Measurements from ENCODE around the gene NPTX1.
"Not testable (repeated sequence)": the region's sequence is repeated elsewhere in the genome, so short reads cannot be mapped to it uniquely, and the experiment has no call there.

Gene NPTX1, protein sequence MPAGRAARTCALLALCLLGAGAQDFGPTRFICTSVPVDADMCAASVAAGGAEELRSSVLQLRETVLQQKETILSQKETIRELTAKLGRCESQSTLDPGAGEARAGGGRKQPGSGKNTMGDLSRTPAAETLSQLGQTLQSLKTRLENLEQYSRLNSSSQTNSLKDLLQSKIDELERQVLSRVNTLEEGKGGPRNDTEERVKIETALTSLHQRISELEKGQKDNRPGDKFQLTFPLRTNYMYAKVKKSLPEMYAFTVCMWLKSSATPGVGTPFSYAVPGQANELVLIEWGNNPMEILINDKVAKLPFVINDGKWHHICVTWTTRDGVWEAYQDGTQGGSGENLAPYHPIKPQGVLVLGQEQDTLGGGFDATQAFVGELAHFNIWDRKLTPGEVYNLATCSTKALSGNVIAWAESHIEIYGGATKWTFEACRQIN

DNA sequence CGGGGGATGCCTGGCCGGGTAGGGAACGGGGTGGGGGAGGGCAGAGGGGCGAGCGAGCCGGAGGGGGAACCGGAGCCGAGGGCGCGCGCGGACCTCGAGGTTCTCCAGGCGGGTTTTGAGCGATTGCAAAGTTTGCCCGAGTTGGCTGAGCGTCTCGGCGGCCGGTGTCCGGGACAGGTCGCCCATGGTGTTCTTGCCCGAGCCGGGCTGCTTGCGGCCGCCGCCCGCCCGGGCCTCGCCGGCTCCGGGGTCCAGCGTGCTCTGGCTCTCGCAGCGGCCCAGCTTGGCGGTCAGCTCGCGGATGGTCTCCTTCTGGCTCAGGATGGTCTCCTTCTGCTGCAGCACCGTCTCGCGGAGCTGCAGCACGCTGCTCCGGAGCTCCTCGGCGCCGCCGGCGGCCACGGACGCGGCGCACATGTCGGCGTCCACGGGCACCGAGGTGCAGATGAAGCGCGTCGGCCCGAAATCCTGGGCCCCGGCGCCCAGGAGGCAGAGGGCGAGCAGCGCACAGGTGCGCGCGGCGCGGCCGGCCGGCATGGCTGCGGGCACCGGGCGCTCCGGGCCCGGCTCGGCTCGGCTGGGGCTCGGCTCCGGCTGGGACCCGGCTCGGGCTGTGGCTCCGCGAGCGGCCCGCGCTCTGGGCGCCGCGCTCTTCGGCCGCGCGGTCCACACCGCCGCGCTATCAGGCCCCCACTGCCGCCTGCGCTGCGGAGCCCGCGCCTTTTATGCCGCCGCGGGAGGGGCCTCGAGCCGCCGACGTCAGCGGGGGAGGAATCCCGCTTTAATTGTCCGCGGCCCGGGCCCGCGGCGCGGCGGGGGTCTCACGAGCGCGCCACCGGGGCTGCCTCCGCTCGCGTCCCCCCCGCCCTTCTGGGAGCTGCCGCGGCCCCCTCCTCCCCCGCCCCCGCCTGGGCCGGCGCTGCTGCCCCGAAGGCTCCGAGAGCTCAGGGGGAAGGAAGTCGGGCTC, at the start of gene NPTX1:
Gene NPTX1 (minus strand): TSS at position 698 of the 967 bp plus-strand sequence. CDS start 161 bp downstream, at position 537.
- DNase-seq (ENCODE audit: low read depth in 3 of 3, low spot score in 1 of 3): no peak

DNA sequence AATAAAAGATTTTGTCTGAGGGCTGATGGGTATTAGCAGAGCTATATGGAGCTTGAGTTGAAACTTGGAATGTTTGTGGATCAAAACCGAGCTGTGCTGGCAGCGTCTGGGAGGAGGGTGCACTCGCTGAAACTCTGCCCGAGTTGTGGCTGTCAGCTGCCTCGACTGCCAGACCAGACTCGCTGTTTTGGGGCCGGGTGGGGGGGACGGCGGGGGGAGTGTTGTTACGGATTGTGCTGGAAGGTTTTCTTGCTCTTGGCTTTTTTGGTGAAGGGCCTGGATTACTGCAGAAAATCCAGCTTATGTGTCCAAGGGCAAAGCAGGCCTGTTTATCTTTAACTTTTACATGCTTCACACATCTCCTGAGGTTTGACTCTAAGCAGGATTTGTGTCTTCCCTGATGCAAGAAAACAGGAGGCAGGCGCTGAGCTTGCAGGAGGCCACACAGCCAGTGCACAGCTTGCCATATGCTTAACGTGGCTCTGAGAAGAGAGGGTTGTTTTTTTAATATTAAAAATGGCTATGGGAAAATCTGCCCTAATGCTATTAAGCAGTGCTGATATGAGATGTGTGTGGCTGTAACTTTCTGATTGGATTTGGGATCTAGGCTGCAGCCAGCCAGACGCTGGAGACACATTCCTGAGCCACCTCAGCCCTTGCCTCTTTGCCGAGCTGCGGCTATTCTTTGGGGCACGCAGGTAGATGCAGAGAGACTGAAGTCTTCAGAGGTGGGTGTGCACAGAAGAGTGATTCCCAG, 47.7 kb upstream of the NPTX1 start:
- no peak for DNase-seq (ENCODE audit: low read depth in 3 of 3, low spot score in 1 of 3)

DNA sequence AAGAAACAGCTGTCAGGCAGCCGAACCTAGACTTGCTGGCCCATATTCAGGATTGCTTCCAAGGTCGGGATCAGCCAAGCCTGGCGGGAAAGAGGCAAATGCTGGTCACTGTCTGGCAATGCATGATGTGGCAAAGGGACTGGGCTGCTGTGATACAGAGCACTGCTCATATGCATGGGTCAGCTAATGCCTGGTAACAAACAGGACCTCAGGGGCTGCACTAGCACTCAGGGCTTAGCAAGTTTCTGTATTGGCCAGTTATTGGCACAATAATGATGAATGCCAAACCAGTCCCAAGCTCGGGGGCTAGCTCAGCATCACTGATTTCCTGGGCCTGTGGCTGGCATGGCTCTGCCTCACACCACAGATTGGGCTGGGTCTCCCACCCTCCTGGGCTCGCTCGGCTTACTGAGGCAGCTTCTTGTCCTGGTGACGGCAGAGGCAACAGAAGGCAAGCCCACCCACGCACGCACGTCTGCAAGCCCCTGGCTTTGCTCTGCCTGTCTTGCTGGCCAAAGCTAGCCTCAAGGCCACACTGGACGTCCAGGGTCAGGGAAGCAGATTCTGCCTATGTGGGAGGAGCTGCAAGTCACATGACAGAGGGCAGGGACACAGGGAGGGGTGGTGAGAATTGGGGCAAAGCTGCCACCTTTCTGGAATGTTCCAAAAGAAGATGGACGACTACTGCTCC, 46.8 kb upstream of the NPTX1 start:
- no peak for DNase-seq (ENCODE audit: low read depth in 3 of 3, low spot score in 1 of 3)

DNA sequence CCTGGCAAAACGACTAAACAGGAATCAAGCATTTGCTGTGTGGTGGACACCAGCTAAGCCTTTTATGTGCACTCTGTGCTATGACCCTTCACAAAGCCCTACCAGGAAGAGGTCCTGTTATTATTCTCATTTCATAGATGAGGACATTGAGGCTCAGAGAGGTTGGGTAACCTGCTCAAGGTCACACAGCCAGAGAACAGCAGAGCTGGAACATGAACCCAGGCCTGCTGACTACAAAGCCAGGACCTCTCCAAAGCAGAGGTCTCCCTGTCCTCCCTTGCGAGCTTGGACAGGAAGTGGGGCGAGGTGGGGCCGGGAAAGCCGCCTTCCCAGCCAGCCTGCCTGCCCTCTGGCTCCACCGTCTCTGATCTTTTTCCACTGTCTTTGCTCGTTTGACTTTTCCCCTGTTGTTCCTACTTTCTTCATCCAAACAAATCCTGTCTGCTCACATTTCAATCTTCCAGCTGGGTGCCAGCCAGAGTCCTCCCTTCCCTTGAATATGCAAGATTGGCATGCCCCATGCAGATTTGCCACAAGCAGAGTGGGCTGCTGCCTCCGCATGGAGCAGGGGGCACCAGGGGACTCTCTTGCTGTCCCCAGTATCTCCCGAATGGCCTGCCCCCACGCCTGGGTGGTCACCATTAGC, 44.5 kb upstream of the NPTX1 start:
- no peak for DNase-seq (ENCODE audit: low read depth in 3 of 3, low spot score in 1 of 3)

DNA sequence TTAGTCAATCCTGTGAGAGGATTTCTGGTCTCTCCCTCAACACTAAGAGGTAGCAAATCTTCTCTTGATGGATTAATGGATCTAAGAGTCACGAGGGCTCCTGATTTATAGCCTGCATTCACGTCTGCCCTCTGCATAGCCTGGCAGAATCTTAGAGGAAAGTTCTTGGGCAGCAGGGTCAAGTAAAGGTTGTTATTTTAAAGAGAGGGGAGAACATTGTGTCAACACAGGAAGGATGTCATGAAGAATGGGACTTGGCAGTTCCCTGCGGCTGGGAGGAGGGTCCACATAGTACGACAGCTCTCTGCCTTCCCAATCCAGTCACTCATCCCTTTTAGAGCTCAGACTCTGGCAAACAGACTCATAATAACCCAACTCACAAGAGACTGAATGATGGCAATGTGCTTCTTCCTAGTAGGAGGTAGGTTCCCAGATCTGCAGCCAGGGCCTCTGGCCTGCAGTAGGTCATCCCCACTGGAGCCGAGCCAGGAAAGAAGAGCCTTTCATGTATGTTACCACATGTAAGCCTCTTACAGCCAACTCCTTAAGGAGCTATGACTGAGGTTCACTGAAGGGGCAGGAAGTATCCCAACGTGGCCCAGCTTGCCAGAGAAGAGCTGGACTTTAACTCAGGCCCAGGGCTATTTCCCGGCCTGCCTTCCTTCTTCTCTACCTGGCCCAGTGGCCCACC, 42.8 kb upstream of the NPTX1 start:
- DNase-seq (ENCODE audit: low read depth in 3 of 3, low spot score in 1 of 3): no peak

DNA sequence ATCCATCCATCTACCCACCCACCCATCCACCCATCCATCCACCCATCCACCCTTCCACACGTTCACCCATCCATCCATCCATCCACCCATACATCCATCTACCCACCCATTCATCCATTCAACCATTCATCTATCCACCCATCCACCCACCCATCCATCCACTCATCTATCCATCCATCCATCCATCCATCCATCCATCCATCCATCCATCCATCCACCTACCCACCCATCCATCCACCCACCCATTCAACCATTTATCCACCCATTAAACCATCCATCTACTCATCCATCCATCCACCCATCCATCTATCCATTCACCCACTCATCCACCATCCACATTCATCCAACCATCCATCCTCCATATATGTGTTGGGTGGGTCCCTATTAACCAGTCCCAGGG, 42.0 kb upstream of the NPTX1 start:
- DNase-seq (ENCODE audit: low read depth in 3 of 3, low spot score in 1 of 3): no peak

DNA sequence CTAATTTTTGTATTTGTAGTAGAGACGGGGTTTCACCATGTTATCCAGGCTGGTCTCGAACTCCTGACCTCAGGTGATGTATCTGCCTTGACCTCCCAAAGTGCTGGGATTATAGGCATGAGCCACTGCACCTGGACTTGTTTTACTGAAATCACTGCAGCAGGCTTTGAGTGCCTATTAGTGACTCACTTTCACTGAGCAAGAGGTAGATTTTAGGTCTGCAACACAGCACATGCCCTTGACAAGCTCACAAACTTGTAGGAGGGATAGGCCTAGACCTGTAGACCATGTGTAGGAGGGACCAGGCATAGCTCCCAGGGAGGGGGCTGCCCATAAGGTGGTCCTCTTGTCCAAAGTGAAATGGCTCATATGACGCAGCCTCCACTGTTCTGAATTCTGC, 41.2 kb upstream of the NPTX1 start:
- DNase-seq (ENCODE audit: low read depth in 3 of 3, low spot score in 1 of 3): no peak

DNA sequence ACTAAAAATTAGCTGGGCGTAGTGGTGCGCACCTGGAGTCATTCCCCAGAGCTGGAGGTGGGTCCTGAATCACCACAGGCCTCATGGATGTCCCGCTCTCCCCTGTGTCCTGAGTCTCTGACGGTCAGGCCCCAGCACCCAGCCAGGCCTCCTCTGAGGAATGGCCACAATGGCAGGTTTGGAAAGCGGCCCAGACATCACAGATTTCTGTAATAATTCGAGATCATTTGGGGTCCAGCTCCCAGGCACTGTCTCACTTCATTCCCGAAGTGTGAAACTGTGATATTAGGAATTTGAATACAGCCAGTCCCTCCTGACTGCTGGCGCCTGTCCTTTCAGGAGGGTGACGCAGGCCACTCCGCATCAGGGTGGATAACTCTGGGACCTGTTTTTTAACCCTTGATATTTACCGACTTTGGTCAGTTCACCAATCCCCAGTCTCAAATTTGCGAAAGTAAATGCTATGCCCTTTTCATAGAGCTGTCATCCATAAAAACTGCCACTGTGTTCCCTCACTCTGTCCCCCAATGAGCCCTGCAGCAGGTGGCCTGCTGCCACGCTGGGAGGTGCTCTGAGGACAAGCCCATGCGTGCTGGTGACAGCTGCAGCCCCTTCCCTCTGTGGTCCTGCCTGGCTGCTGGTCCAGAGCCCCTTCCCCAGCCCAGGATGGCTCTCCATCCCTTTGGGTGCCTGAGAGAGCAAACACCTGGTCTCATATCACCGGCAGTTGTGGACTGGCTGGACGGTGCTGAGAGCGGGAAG, 39.9 kb upstream of the NPTX1 start:
- no peak for DNase-seq (ENCODE audit: low read depth in 3 of 3, low spot score in 1 of 3)

DNA sequence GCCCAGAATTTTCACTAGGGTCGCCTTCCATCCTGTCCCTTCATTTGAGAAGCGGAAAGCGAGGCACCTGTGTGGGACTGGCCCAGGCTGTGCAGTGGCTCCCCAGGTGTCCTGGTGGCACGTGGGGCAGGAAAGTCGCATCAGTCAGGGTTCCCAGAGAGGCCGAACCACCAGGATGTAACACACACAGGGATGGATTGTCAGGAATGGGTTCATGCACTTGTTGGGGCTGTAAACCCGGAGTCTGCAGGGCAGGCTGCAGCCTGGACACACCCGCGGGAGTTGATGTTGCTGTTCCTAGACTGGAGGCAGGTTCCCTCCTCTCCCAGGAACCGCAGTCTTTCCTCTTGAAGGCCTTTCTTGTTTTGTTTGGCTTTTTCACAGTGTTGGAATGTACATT, 37.5 kb upstream of the NPTX1 start:
- no peak for DNase-seq (ENCODE audit: low read depth in 3 of 3, low spot score in 1 of 3)

DNA sequence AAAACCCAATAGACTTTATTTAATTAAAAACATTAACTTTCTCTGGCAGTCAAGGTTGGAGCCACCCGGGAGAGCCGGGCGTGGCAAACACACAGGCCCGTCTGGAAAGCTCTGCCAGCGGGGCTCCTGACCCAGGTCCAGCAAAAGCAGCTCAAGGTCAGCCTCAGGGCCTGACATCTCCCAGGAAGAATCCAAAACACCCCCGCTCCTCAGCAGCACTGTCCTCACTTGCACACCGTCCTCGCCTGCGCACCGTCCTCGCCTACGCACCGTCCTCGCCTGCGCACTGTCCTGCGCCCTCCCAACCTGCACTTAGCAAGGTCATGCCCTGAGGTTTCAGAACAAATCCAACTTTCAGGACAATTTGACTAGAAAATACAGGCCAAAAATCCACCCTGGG, 36.8 kb upstream of the NPTX1 start:
- no peak for DNase-seq (ENCODE audit: low read depth in 3 of 3, low spot score in 1 of 3)

DNA sequence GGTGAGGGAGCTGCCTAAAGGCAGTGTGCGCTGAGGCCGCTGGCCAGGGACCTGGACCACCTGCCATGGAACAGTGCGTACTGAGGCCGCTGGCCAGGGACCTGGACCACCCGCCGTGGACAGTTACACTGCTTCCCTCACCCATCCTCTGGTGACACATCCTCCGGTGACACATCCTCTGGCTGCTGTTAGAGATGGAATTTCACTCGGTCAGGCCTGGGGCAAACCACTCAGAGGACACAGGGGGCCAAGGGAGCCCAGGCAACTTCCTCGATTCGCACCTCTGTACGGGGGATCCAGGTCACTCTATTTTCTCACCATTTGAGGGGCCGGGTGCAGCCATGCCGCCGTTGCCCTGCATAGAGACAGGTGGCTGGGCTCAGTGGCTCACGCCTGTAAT, 35.8 kb upstream of the NPTX1 start:
- DNase-seq (ENCODE audit: low read depth in 3 of 3, low spot score in 1 of 3): no peak

DNA sequence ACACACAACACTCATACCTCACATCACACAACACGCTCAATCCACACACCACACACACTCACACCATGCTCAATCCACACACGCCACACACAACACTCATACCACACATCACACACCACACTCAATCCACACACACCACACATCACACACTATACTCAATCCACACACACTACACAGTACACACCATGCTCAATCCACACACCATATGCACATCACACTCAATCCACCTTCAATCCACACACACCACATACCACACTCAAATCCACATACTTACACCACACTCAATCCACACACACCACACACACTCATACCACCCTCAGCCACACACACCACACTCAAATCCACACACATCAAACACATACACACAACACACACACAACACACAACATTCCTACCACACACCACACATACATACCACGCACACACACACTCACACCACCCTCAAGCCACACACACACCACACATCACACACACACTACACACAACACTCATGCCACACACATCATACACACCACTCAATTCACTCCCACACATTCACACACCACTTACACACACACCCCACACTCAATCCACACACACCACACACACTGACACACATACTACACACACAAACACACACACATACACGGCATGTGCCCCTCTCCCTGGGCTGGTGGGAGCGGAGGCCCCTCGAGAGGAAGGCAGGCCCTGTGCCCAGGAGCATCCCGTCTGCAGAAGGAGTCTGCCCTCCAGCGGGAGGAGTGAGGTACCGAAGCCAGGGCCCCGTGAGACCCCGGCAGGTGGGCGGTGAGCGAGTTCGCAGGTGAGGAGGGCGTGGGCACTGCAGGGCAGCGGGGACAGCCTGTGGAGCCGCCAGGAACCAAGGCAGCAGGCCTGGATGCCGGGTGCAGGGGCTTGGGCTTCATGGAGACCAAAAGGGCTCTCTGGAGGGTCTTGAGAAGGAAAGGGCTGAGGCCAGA, 35.1 kb upstream of the NPTX1 start:
- no peak for DNase-seq (ENCODE audit: low read depth in 3 of 3, low spot score in 1 of 3)

DNA sequence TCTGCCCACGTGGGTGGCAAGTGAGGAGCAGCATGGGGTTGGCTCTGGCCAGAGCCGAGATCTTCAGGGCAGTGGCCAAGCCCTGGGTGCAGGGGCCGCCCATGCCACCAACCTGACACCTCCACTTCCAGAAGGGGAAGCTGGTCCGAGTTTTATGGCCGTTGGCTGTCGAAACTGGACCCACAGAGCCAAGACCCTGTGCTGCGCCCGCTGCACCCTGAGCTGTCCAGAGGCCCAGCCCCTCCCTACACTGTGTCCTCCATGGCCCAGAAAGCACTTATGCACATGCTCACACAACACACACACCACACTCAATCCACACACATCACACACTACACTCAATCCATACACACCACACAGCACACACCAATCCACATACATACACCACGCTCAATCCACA, 34.4 kb upstream of the NPTX1 start:
- DNase-seq (ENCODE audit: low read depth in 3 of 3, low spot score in 1 of 3): no peak

DNA sequence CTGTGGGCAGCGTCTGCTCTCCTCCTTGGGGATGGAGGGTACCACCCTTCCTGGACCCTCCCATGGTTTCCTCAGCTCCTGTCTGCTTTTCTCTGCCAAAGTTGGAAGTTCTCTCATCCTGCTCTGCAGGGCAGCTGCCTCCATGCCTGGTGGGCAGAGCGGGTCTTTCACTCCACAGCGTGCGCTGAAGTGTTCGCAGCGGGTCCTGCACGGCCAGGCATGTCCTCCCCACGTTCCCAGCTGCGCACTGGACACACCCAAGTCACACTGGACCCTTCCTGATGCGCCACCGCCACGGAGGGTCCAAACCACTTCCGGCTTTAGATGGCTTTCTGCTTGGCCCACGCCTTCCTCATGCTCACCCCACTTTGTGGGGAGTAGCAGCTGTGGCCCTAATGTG, 33.7 kb upstream of the NPTX1 start:
- DNase-seq (ENCODE audit: low read depth in 3 of 3, low spot score in 1 of 3): no peak

DNA sequence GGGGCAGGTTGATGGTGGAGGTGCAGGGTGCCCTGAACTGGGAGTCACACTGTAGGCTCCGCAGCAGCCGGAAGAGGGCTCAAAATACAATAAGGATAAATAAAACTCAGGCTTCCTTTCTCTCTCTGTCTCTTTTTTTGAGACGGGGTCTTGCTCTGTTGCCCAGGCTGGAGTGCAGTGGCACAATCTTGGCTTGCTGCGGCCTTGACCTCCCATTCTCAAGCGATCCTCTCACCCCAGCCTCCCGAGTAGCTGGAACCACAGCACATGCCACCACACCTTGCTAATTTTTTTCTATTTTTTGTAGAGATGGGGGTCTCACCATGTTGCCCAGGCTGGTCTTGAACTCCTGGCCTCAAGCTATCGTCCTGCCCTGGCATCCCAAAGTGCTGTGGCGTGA, 32.9 kb upstream of the NPTX1 start:
- DNase-seq (ENCODE audit: low read depth in 3 of 3, low spot score in 1 of 3): no peak

DNA sequence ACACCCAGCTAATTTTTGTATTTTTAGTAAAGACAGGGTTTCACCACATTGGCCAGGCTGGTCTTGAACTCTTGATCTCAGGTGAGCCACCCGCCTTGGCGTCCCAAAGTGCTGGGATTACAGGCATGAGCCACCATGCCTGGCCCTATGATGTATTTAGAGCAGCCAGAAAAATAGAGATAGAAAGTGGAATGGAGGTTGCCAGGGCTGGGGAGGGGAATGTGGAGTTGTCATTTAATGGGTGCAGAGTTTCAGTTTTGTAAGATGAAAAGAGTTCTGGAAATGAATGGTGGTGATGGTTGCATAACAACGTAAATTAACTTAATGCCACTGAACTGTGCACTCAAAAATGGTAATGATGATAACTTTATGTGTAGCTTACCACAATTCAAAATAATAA, 31.6 kb upstream of the NPTX1 start:
- no peak for DNase-seq (ENCODE audit: low read depth in 3 of 3, low spot score in 1 of 3)

DNA sequence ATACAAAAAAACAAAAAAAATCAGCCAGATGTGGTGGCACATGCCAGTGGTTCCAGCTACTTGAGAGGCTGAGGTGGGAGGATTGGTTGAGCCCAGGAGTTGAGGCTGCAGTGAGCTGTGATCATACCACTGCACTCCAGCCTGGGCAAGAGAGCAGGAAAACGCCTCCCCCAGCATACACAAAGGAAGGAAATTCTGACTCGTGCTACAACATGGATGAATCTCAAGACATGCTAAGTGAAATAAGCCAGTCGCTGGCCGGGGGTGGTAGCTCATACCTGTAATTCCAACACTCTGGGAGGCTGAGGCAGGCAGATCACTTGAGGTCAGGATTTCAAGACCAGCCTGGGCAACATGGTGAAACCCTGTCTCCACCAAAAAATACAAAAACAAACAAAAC, 30.8 kb upstream of the NPTX1 start:
- not testable (repeated sequence) for DNase-seq (ENCODE audit: low read depth in 3 of 3, low spot score in 1 of 3)

All from stimulated activated CD4-positive, alpha-beta T cell treated with anti-CD3 and anti-CD28 coated beads, TNF-alpha, amount 100 ng/mL, for 1 hour (primary cell).